Calu3 (cell line): ENCODE measurements around the gene FPGS. TPM values are rescaled to one million over a fixed set of nuclear protein-coding genes. Genes with fewer than 3 reads are reported as not detected.
"Not testable (repeated sequence)": the region's sequence is repeated elsewhere in the genome, so short reads cannot be mapped to it uniquely, and the experiment has no call there.

Experiments used
- BruUV-seq: library from RNA; stranded (reverse); fragments of 400-500 nt; replicated peaks from 2 replicates; lab custom pipeline; 2021; lab: Mats Ljungman, UMichigan
- CTCF ChIA-PET: fragments of 300-600 bp; sonication (Branson Sonifier 250); formaldehyde crosslinking; loops from one replicate; lab custom pipeline; 2022; ENCODE audit warnings: antibody characterized with exemption; lab: Charles Lee
- DNase-seq: peaks from one replicate; pipeline ENCODE4 v3.0.0; 2022
- H3K27ac Mint-ChIP-seq: one replicate; pipeline ENCODE4 v1.8.0; 2022; ENCODE audit warnings: mixed read lengths; ENCODE audit not compliant: unreplicated experiment
- H3K27me3 Mint-ChIP-seq: one replicate; pipeline ENCODE4 v1.8.0; 2022; ENCODE audit warnings: mixed read lengths; ENCODE audit not compliant: unreplicated experiment
- H3K36me3 Mint-ChIP-seq: one replicate; pipeline ENCODE4 v1.8.0; 2022; ENCODE audit warnings: mild to moderate bottlenecking, moderate library complexity, mixed read lengths; ENCODE audit not compliant: insufficient read depth, unreplicated experiment
- H3K4me1 Mint-ChIP-seq: one replicate; pipeline ENCODE4 v1.8.0; 2022; ENCODE audit warnings: mild to moderate bottlenecking, low read depth, mixed read lengths; ENCODE audit not compliant: unreplicated experiment
- H3K4me3 Mint-ChIP-seq: one replicate; pipeline ENCODE4 v1.8.0; 2022; ENCODE audit warnings: mild to moderate bottlenecking, low read depth, moderate library complexity, mixed read lengths; ENCODE audit not compliant: unreplicated experiment
- H3K9me3 Mint-ChIP-seq: one replicate; pipeline ENCODE4 v1.8.0; 2022; ENCODE audit warnings: low read depth, mixed read lengths; ENCODE audit not compliant: unreplicated experiment
- intact Hi-C: fragments of 100-400 bp; cut with micrococcal nuclease; formaldehyde crosslinking; loops from one replicate; pipeline ENCODE4 v1.10.0; 2022; ENCODE audit not compliant: unreplicated experiment
- total RNA-seq: library from RNA; stranded (reverse); gene quantifications from 2 replicates; pipeline ENCODE4 v1.2.3, GENCODE V29; 2022
- TF ChIP-seq, protein P1 (sequence below): fragments of 200-600 bp; IDR thresholded peaks from one replicate; pipeline ENCODE4 v1.8.0; 2022; ENCODE audit warnings: antibody characterized with exemption; ENCODE audit not compliant: unreplicated experiment

Gene FPGS
- total RNA-seq, 1 experiment from 2014 or later, result 75.2 TPM

DNA sequence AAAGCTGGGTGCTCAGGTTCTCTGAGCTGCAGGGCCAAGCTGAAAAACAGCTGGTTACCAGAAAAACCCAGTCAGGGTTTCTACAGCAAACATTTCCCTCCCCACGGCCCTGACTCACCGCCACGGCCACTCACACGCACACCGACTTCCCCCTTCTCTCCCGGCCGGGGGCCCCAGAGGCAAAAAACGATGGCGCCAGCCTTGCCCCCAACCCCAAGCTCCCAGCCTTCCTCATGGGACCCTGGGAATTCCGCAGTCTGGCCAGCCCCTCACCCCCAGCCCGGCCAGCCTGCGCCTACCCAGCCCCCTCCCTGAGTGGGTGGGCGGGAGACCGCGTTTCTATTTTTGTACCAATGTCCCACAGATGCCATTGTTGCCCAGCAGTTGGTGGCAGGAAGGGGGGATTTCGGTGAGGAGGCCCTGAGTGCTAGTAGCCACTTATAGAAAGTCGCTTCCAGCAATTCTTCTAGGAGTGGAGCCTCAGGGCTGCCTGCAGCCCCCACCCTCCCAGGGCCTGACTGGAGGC lies 33.4 kb downstream of the FPGS start:
- Mint-ChIP-seq H3K4me1 (peaks cover 11% of the 10 kb centered on the region), H3K9me3 (no peaks in the 10 kb centered on the region), H3K36me3 (no peaks in the 10 kb centered on the region), H3K27ac (no peak overlapping the region), H3K4me3 (no peak overlapping the region), H3K27me3 (no peaks in the 10 kb centered on the region)
- CTCF ChIA-PET, result no interaction called here
- intact Hi-C loops, result no loop called here
- TF ChIP-seq, protein P1, sequence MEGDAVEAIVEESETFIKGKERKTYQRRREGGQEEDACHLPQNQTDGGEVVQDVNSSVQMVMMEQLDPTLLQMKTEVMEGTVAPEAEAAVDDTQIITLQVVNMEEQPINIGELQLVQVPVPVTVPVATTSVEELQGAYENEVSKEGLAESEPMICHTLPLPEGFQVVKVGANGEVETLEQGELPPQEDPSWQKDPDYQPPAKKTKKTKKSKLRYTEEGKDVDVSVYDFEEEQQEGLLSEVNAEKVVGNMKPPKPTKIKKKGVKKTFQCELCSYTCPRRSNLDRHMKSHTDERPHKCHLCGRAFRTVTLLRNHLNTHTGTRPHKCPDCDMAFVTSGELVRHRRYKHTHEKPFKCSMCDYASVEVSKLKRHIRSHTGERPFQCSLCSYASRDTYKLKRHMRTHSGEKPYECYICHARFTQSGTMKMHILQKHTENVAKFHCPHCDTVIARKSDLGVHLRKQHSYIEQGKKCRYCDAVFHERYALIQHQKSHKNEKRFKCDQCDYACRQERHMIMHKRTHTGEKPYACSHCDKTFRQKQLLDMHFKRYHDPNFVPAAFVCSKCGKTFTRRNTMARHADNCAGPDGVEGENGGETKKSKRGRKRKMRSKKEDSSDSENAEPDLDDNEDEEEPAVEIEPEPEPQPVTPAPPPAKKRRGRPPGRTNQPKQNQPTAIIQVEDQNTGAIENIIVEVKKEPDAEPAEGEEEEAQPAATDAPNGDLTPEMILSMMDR, result no peak
- no TSS peak for BruUV-seq
- DNase-seq, result no peak

DNA sequence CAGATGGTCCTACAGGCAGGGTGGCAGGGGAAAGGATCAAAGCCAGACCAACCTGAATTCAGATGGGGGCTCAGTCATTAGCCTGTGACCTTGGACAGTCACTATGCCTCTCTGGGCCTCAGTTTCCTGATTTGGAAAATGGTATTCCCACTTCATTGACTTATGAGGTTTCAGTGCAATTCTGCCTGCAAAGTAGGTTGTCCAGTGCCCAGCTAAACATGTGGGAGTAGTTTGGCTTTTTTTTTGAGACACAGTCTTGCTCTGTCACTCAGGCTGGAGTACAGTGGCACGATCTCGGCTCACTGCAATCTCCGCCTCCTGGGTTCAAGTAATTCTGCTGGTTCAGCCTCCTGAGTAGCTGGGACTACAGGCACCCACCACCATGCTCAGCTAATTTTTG lies 33.9 kb downstream of the FPGS start:
- H3K4me3 Mint-ChIP-seq, H3K27ac Mint-ChIP-seq, intact Hi-C loops, DNase-seq, H3K27me3 Mint-ChIP-seq, H3K36me3 Mint-ChIP-seq, CTCF ChIA-PET, BruUV-seq, H3K9me3 Mint-ChIP-seq: not testable (repeated sequence)
- peaks cover 11% of the 10 kb centered on the region for H3K4me1 Mint-ChIP-seq

DNA sequence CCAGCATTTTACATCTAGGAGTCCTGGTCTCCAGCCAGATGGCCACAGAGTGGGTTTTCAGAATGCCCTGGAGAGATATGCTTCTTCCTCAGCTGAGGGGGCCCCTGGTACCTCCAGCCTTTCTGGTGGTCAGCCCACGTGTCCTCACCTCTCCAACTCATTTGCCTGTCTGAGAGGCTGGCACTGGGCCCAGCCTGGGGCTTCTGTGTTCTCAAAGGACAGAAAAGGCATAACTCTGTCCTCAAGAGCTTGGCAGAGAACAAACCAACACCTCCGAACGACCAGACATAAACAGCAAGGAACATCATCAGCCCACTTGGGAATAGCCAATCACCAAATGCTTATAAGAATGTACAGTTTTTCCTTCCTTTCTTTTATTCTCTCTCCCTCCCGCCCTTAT lies 34.7 kb downstream of the FPGS start:
- H3K4me3 Mint-ChIP-seq, result no peak overlapping the region
- H3K36me3 Mint-ChIP-seq, result no peaks in the 10 kb centered on the region
- H3K4me1 Mint-ChIP-seq, result peaks cover 11% of the 10 kb centered on the region
- CTCF ChIA-PET, result interaction anchor here (1.5 kb wide), 1 partner anchor 11 kb away, joined by 3 read pairs; no protein-coding TSS in a partner anchor
- intact Hi-C loops, result no loop called here
- BruUV-seq, result no TSS peak
- no peak overlapping the region for H3K27ac Mint-ChIP-seq
- no peaks in the 10 kb centered on the region for H3K9me3 Mint-ChIP-seq
- TF ChIP-seq, protein P1, result no peak
- H3K27me3 Mint-ChIP-seq, result no peaks in the 10 kb centered on the region
- DNase-seq, result no peak

DNA sequence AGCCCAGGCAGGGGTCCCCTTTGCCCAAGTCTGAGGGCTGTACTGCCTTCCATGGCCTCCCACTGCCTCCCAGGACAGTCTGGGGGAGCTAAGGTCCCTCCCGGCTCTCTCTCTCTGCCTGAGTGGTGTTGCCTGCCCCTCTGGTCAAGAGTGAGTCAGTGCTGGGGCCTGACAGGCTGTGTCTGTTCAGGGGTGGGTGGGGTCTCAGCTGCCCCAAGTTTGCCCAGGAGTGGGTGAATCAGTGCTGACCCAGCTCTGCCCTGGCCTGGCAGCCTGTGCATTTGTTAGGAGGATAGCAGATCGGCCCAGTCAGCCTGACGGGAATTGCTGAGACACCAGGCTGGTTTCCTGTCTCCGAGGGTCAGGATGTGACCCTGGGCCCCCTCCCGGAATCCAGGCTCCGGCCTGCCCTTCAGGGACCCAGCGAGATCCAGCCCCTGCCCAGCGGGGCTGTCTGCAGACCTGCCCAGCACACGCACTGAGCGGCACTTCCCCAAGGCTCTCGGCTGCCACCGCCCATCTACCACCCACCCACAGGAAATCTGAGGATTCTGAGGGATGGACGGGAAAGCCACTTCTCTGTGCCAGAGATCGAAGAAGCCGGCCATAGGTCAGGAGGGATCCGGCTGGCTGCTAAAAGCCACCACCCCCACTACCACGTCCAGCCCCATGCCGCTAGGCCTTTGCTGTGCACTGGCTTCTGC lies 35.8 kb downstream of the FPGS start:
- CTCF ChIA-PET, result interaction anchor here (0.6 to 1.5 kb wide), 2 partner anchors 12 to 37 kb away, joined by 3 read pairs; no protein-coding TSS in a partner anchor
- Mint-ChIP-seq H3K4me3 (peak overlapping the region; percentile 24), H3K36me3 (no peaks in the 10 kb centered on the region), H3K4me1 (peaks cover 11% of the 10 kb centered on the region), H3K27me3 (no peaks in the 10 kb centered on the region), H3K27ac (peak overlapping the region; percentile 30), H3K9me3 (no peaks in the 10 kb centered on the region)
- intact Hi-C loops, result no loop called here
- no TSS peak for BruUV-seq
- peak; percentile 51 for DNase-seq
- TF ChIP-seq, protein P1, result no peak
